ENCODE data around the gene ANAPC16. TPM values are rescaled to one million over a fixed set of nuclear protein-coding genes. Genes with fewer than 3 reads are reported as not detected.

The ANAPC16 gene
- total and polyA plus RNA-seq, 2 donors (not counting 1 experiment from before 2014, with no cell fraction given): 104 to 132 TPM

DNA sequence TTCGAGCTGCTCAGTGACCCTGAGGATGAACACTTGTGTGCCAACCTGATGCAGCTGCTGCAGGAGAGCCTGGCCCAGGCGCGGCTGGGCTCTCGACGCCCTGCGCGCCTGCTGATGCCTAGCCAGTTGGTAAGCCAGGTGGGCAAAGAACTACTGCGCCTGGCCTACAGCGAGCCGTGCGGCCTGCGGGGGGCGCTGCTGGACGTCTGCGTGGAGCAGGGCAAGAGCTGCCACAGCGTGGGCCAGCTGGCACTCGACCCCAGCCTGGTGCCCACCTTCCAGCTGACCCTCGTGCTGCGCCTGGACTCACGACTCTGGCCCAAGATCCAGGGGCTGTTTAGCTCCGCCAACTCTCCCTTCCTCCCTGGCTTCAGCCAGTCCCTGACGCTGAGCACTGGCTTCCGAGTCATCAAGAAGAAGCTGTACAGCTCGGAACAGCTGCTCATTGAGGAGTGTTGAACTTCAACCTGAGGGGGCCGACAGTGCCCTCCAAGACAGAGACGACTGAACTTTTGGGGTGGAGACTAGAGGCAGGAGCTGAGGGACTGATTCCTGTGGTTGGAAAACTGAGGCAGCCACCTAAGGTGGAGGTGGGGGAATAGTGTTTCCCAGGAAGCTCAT lies 59.0 kb downstream of the ANAPC16 start:
- Mint-ChIP-seq H3K4me3 (peak overlapping the region; percentile 98), H3K27me3 (no peaks in the 10 kb centered on the region), H3K9me3 (ENCODE audit: insufficient read depth) (no peaks in the 10 kb centered on the region), H3K4me1 (peaks cover 45% of the 10 kb centered on the region), H3K27ac (peak overlapping the region; percentile 97)
- ATAC-seq (ENCODE audit: low read depth): peak; percentile 11
- Histone ChIP-seq H3K27me3 (replicated peaks in 1 of 4; ENCODE audit: control extremely low read depth in 1 of 4, control insufficient read depth in 3 of 4, insufficient read depth in 4 of 4, low read length in 3 of 4) (no peaks in the 10 kb centered on the region), H2AFZ (ENCODE audit: insufficient read depth, low read depth, low read length, poor library complexity, severe bottlenecking) (peak overlapping the region; percentile 79), H3K4me1 (ENCODE audit: control insufficient read depth in 2 of 2, insufficient read depth in 2 of 2, low read length in 2 of 2) (peaks cover 22 to 33% of the 10 kb centered on the region in 2 donors), H3K4me2 (replicated peaks; ENCODE audit: low read depth, low read length, poor library complexity, severe bottlenecking) (peak overlapping the region; percentile 92), H3K4me3 (ENCODE audit: control extremely low read depth in 1 of 5, extremely low read depth in 1 of 5, insufficient read depth in 1 of 5, low read depth in 2 of 5, low read length in 4 of 5) (peak overlapping the region; percentile 91 to 99 (median 98)), H3K9ac (ENCODE audit: low read length) (peak overlapping the region; percentile 91), H3K36me3 (replicated peaks in 1 of 2; ENCODE audit: control extremely low read depth in 1 of 2, control insufficient read depth in 1 of 2, extremely low read depth in 1 of 2, insufficient read depth in 2 of 2, low read length in 1 of 2) (peaks cover 0 to 15% of the 10 kb centered on the region in 2 experiments), H3K27ac (ENCODE audit: low read length in 2 of 2) (peak overlapping the region; percentile 80 to 87), H4K20me1 (ENCODE audit: control insufficient read depth, insufficient read depth, low read length, poor library complexity, severe bottlenecking) (peaks cover 25% of the 10 kb centered on the region), H3K9me3 (ENCODE audit: control extremely low read depth in 1 of 3, control insufficient read depth in 2 of 3, insufficient read depth in 1 of 3, low read length in 2 of 3) (no peaks in the 10 kb centered on the region), H3K79me2 (ENCODE audit: control insufficient read depth, insufficient read depth, low read length) (peaks cover 24% of the 10 kb centered on the region)
- POLR2A ChIA-PET: interaction anchor here (0.5 to 5.9 kb wide), 17 partner anchors 9 to 62 kb away, joined by 3 to 73 read pairs (median 10); partner anchors contain the start of genes ANAPC16 and ASCC1
- 24% methylated on average over 25 of the region's 26 CpGs for WGBS (ENCODE audit: insufficient coverage)
- DNase-seq: peak; percentile 82
- TF ChIP-seq EZH2 (IDR thresholded peaks at IDR 0.05; ENCODE audit: borderline replicate concordance, insufficient read depth, low read depth, low read length, poor library complexity, severe bottlenecking) (no peak), CTCF (IDR thresholded peaks at IDR 0.05) (peak; percentile 70)
- CTCF ChIA-PET: interaction anchor here (0.6 to 5.5 kb wide), 33 partner anchors 9 to 225 kb away, joined by 3 to 132 read pairs (median 6); partner anchors contain the start of genes ANAPC16 and ASCC1
- intact Hi-C loops (cut with micrococcal nuclease): loop anchor here (1.0 to 10.0 kb wide), 3 partner anchors 60 to 1720 kb away; partner anchors contain the start of genes MCU and VCL

All from B cell (primary cell).